Fibroblast of pulmonary artery (primary cell): ENCODE data around the gene CD300LG.

Source experiments
- DNase-seq: peaks from one replicate; pipeline ENCODE4 v3.0.0-alpha.2; 2010; ENCODE audit warnings: low read depth
- H3K4me3 ChIP-seq: replicated peaks from 2 replicates; pipeline ENCODE4 v1.5.1; 2011; ENCODE audit warnings: low read depth, mild to moderate bottlenecking, control low read depth, low read length, moderate library complexity
- CTCF ChIP-seq: IDR thresholded peaks from 2 replicates; pipeline ENCODE4 v1.5.1; 2011; ENCODE audit warnings: mild to moderate bottlenecking, control low read depth, low read length, inconsistent platforms; ENCODE audit errors: missing control alignments

Gene CD300LG

GRCh38 chr17:43842975-43843325 is 4.0 kb upstream of the CD300LG start:
- no peak for DNase-seq
- no peak overlapping the region for H3K4me3 ChIP-seq
- no peak for TF ChIP-seq CTCF

- H3K4me3 ChIP-seq, result no peak overlapping the region
- no peak for TF ChIP-seq CTCF
- no peak for DNase-seq
Measured at GRCh38 chr17:43844241-43844640, 2.7 kb upstream of the CD300LG start.

- TF ChIP-seq CTCF, result no peak
- H3K4me3 ChIP-seq, result no peak overlapping the region
- no peak for DNase-seq
Measured at GRCh38 chr17:43845766-43846165, 1.2 kb upstream of the CD300LG start.

GRCh38 chr17:43846221-43846712 is 709 bp upstream of the CD300LG start:
- no peak overlapping the region for H3K4me3 ChIP-seq
- no peak for TF ChIP-seq CTCF

GRCh38 chr17:43848601-43849000 is 1.6 kb downstream of the CD300LG start:
- TF ChIP-seq CTCF, result no peak
- DNase-seq, result no peak
- no peak overlapping the region for H3K4me3 ChIP-seq

More at GRCh38 chr17:43846221-43846712, 709 bp upstream of the CD300LG start:
- peak; percentile 81 for DNase-seq

GRCh38 chr17:43849116-43849515 is 2.1 kb downstream of the CD300LG start:
- no peak overlapping the region for H3K4me3 ChIP-seq
- no peak for TF ChIP-seq CTCF
- DNase-seq, result no peak

- TF ChIP-seq CTCF, result no peak
- H3K4me3 ChIP-seq, result no peak overlapping the region
- DNase-seq, result no peak
Measured at GRCh38 chr17:43852571-43852970, 5.6 kb downstream of the CD300LG start.
